K562 (cell line): ENCODE data around the gene HLA-DOA. TPM values are rescaled to one million over a fixed set of nuclear protein-coding genes. Genes with fewer than 3 reads are reported as not detected.
A peak's percentile ranks its signal among the peaks of the same experiment; 100 is the strongest.

ENCODE experiments used
- ATAC-seq: fragments of 200-7000 bp; cut with Tn5 transposase; 3 replicates; pipeline ENCODE4 v1.9.1; 2020; ENCODE audit warnings: moderate library complexity
- BruUV-seq: library from RNA; stranded (reverse); fragments of 400-500 nt; replicated peaks from 2 replicates; lab custom pipeline; 2021; lab: Mats Ljungman, UMichigan
- CTCF ChIA-PET: fragments of 300-600 bp; formaldehyde crosslinking; extraction: SDS; loops from one replicate; lab custom pipeline; 2021; ENCODE audit warnings: low intra/inter-chr PET ratio; lab: Yijun Ruan, JAX
- POLR2A ChIA-PET: fragments of 300-600, 350-650 bp; sonication (Branson Sonifier 250); formaldehyde crosslinking; extraction: SDS; loops from one replicate; lab custom pipeline; 2021; ENCODE audit warnings: antibody characterized with exemption, inconsistent platforms; lab: Yijun Ruan, JAX
- DNase-seq, 4 experiments: peaks; one replicate each; pipeline versions ENCODE4 v3.0.0 to v3.0.0-alpha.2; 2011 to 2018; ENCODE audit warnings: low spot score in 3 of 4, mixed read lengths in 3 of 4; ENCODE audit errors: extremely low read depth in 1 of 4
- FAIRE-seq: peaks from 2 replicates; lab custom pipeline; 2011; peaks lifted over from hg19 to GRCh38; lab: Jason Lieb, UNC
- H2AFZ ChIP-seq: 2 replicates; pipeline ENCODE4 v1.6.0; 2011; ENCODE audit warnings: low read depth, low read length, control low read depth, inconsistent platforms
- H3K27ac ChIP-seq: fragments of 200-600 bp; 3 replicates; pipeline ENCODE4 v1.8.0; 2011; ENCODE audit warnings: low read depth, mild to moderate bottlenecking, control low read depth, inconsistent platforms, low read length, moderate library complexity, mixed read lengths; ENCODE audit errors: extremely low read depth
- H3K27me3 ChIP-seq, 2 experiments: fragments of 300-600 bp in 1 of 2; 2 replicates in 1 of 2; 3 replicates in 1 of 2; pipeline versions ENCODE4 v1.6.0 to v1.8.0; 2011; ENCODE audit warnings: inconsistent platforms in 2 of 2, low read length in 2 of 2, mild to moderate bottlenecking in 1 of 2, mixed read lengths in 1 of 2, moderate library complexity in 1 of 2; ENCODE audit not compliant: control insufficient read depth in 2 of 2, insufficient read depth in 2 of 2
- H3K36me3 ChIP-seq: fragments of 300-600 bp; 3 replicates; pipeline ENCODE4 v1.8.0; 2011; ENCODE audit warnings: mild to moderate bottlenecking, low read length, inconsistent platforms; ENCODE audit not compliant: control insufficient read depth, insufficient read depth
- H3K4me1 ChIP-seq, 2 experiments: fragments of 200-600 bp in 1 of 2; replicated peaks in 1 of 2; 2 replicates in 1 of 2; 3 replicates in 1 of 2; pipeline versions ENCODE4 v1.5.1 to v1.8.0; 2011; ENCODE audit warnings: inconsistent platforms in 2 of 2, low read length in 2 of 2, mild to moderate bottlenecking in 1 of 2, mixed read lengths in 1 of 2, moderate library complexity in 1 of 2; ENCODE audit not compliant: control insufficient read depth in 2 of 2, insufficient read depth in 2 of 2
- H3K4me2 ChIP-seq: 2 replicates; pipeline ENCODE4 v1.6.1; 2011; ENCODE audit warnings: low read length, control low read depth, inconsistent platforms, mixed read lengths; ENCODE audit not compliant: insufficient read depth
- H3K4me3 ChIP-seq: fragments of 200-600 bp; sonication (generic), shearing (Covaris generic); 2 replicates; pipeline ENCODE4 v1.5.1; 2016; ENCODE audit warnings: control low read depth, inconsistent platforms
- H3K79me2 ChIP-seq: fragments of 200-600 bp; 3 replicates; pipeline ENCODE4 v1.8.0; 2011; ENCODE audit warnings: low read length, inconsistent platforms; ENCODE audit not compliant: control insufficient read depth, insufficient read depth
- H3K9ac ChIP-seq, 2 experiments: 2 replicates each; pipeline versions ENCODE4 v1.6.0 to v1.6.1; 2011; ENCODE audit warnings: low read depth in 2 of 2, low read length in 2 of 2, control low read depth in 1 of 2, inconsistent platforms in 1 of 2, mild to moderate bottlenecking in 1 of 2, mixed read lengths in 1 of 2; ENCODE audit not compliant: insufficient read depth in 1 of 2
- H3K9me1 ChIP-seq: one replicate; pipeline ENCODE4 v1.6.0; 2011; ENCODE audit warnings: inconsistent platforms, mild to moderate bottlenecking, low read length, moderate library complexity; ENCODE audit not compliant: control insufficient read depth, insufficient read depth
- H3K9me3 ChIP-seq: replicated peaks from 2 replicates; pipeline ENCODE4 v1.5.1; 2011; ENCODE audit warnings: low read depth, low read length, inconsistent platforms; ENCODE audit not compliant: control insufficient read depth, insufficient read depth
- H4K20me1 ChIP-seq: replicated peaks from 2 replicates; pipeline ENCODE4 v1.6.1; 2011; ENCODE audit warnings: low read length, inconsistent platforms, mixed read lengths; ENCODE audit not compliant: control insufficient read depth, insufficient read depth
- C11orf30 ChIP-seq: fragments of 450-650 bp; IDR thresholded peaks from 2 replicates; pipeline ENCODE4 v1.6.1; 2016; ENCODE audit warnings: low read depth, mild to moderate bottlenecking
- CTCF ChIP-seq, 3 experiments: IDR thresholded peaks in 2 of 3; conservative IDR thresholded peaks in 1 of 3; 2 replicates each; pipeline ENCODE4 v1.5.1; 2011 to 2012; ENCODE audit warnings: low read length in 3 of 3, mild to moderate bottlenecking in 3 of 3, control low read depth in 2 of 3, improper control_type of control experiment in 1 of 3, inconsistent platforms in 1 of 3, low read depth in 1 of 3, mixed read lengths in 1 of 3, moderate library complexity in 1 of 3; ENCODE audit not compliant: insufficient read depth in 2 of 3
- GMEB1 ChIP-seq: fragments of 250-450 bp; sonication (Bioruptor Pico); IDR thresholded peaks from 2 replicates; pipeline ENCODE4 v1.4.0; 2020; ENCODE audit warnings: mild to moderate bottlenecking
- MAFF ChIP-seq: IDR thresholded peaks from 2 replicates; pipeline ENCODE4 v1.6.1; 2012; ENCODE audit warnings: low read length, improper control_type of control experiment
- MAFG ChIP-seq: fragments of 450-650 bp; conservative IDR thresholded peaks from 2 replicates; pipeline ENCODE4 v1.6.1; 2016; ENCODE audit warnings: missing genetic modification characterization, missing compliant biosample characterization
- RAD21 ChIP-seq, 2 experiments: fragments of 250-450 bp in 1 of 2; fragments of 450-650 bp in 1 of 2; sonication (Bioruptor Pico) in 1 of 2; formaldehyde crosslinking in 1 of 2; IDR thresholded peaks in 1 of 2; conservative IDR thresholded peaks in 1 of 2; 2 replicates each; pipeline versions ENCODE4 v1.4.0 to v1.8.0; 2020 to 2022; ENCODE audit warnings: mild to moderate bottlenecking in 2 of 2, moderate library complexity in 1 of 2
- RB1 ChIP-seq: fragments of 450-650 bp; IDR thresholded peaks from 2 replicates; pipeline ENCODE4 v1.6.1; 2017; ENCODE audit warnings: low read depth, mild to moderate bottlenecking
- SP1 ChIP-seq: sonication (generic); formaldehyde crosslinking; IDR thresholded peaks from 2 replicates; pipeline ENCODE4 v1.8.1; 2022; ENCODE audit warnings: mild to moderate bottlenecking, missing genetic modification reagents
- ZNF316 ChIP-seq: fragments of 450-650 bp; IDR thresholded peaks from 2 replicates; pipeline ENCODE4 v1.6.1; 2016
- WGBS: fragments of 100-300 bp; shearing (Covaris generic); methylation state at CpG from one replicate; pipeline ENCODE4 v1.1.6; 2016; ENCODE audit warnings: low coverage, mixed read lengths; ENCODE audit not compliant: insufficient coverage; ENCODE audit errors: missing lambda C conversion rate; 5-methylcytosine and 5-hydroxymethylcytosine counted together
- in situ Hi-C: fragments of 300-500 bp; cut with MboI; formaldehyde crosslinking; loops from 4 replicates; pipeline ENCODE4 v1.15.0; 2018; ENCODE audit warnings: inconsistent platforms, mixed read lengths
- intact Hi-C: fragments of 100-400 bp; cut with micrococcal nuclease; formaldehyde crosslinking; loops from 2 replicates; pipeline ENCODE4 v1.14.2; 2022
- polyA plus RNA-seq, 8 experiments: library from polyadenylated mRNA; depleted of rRNA in 4 of 8; stranded (reverse) in 5 of 8; unstranded in 3 of 8; fragments of >200 nt; fragmentation: Nextera tagmentation in 2 of 8; fragmentation: Illumina TruSeq in 1 of 8; extraction: Ambion mirVana in 2 of 8; extraction: Trizol in 1 of 8; gene quantifications; 2 replicates each; pipeline versions ENCODE4 v1.2.1 to v1.2.3, GENCODE V29; 2011 to 2014; ENCODE audit warnings: inconsistent platforms in 1 of 8, missing spikeins in 1 of 8
- total RNA-seq, 7 experiments: library from RNA; depleted of rRNA in 6 of 7; stranded (reverse); fragments of >200 nt in 6 of 7; fragmentation: Illumina TruSeq in 2 of 7; extraction: Trizol in 2 of 7; gene quantifications; 2 replicates each; pipeline versions ENCODE4 v1.2.1 to v1.2.3, GENCODE V29; 2011 to 2021; ENCODE audit warnings: low replicate concordance in 1 of 7

Gene HLA-DOA
- total and polyA plus RNA-seq, 9 of the 15 experiments (the other 6 are each of a cell fraction or from before 2014, with no cell fraction given), result 0.07 TPM; not detected in 8

- TF ChIP-seq MAFF (peak; percentile 44; the same call in 1 of the 2 replicates), GMEB1 (CRISPR knock-in tag) (no peak), RB1 (0 out of 2 replicates have a peak, but pooled peaks have one; percentile 18), CTCF (IDR thresholded peaks at IDR 0.05 in 2 of 3, conservative IDR thresholded peaks at IDR 0.05 in 1 of 3; ENCODE audit: insufficient read depth in 2 of 3, low read depth in 1 of 3, low read length in 3 of 3) (peak; percentile 45 to 60 (median 56); a peak in 4 of 6 replicates), RAD21 (CRISPR knock-in tag; conservative IDR thresholded peaks at IDR 0.05 in 1 of 2, IDR thresholded peaks at IDR 0.05 in 1 of 2) (peak in 1 of 2 experiments; percentile 14; a peak in 1 of 4 replicates), MAFG (peak; percentile 70), C11orf30 (peak; percentile 76), ZNF316 (peak; percentile 90), SP1 (CRISPR knock-in tag) (no peak)
- intact Hi-C loops, result no loop called here
- H4K20me1 ChIP-seq, result no peaks in the 10 kb centered on the region
- ChIA-PET CTCF (interaction anchor here (0.7 to 0.8 kb wide), 2 partner anchors 15 to 542 kb away, joined by 3 to 5 read pairs; partner anchors contain the start of gene HLA-DMB), POLR2A (interaction anchor here (0.6 to 13.5 kb wide), 5 partner anchors 13 to 125 kb away, joined by 3 to 309 read pairs (median 3); partner anchors contain the start of genes BRD2 and TAP1)
- H3K4me3 ChIP-seq, result no peak overlapping the region
- ATAC-seq, result peak; percentile 61
- H3K4me1 ChIP-seq, result no peaks in the 10 kb centered on the region; a peak in 1 of 5 replicates
- no peak for FAIRE-seq
- H3K27me3 ChIP-seq, result peaks cover 0 to 14% of the 10 kb centered on the region in 2 experiments; a peak in 2 of 5 replicates
- no peaks in the 10 kb centered on the region for H3K36me3 ChIP-seq
- H3K4me2 ChIP-seq, result no peak overlapping the region
- H3K79me2 ChIP-seq, result no peaks in the 10 kb centered on the region
- no peak overlapping the region for H3K9ac ChIP-seq
- no peak overlapping the region for H2AFZ ChIP-seq
- no peaks in the 10 kb centered on the region for H3K9me1 ChIP-seq
- no peaks in the 10 kb centered on the region for H3K9me3 ChIP-seq
- BruUV-seq, result no TSS peak
- H3K27ac ChIP-seq, result no peak overlapping the region
- 3% methylated on average over 3 of the region's 3 CpGs for WGBS
- in situ Hi-C loops, result loop anchor here (25.0 kb wide), 1 partner anchor 1418 kb away; the partner anchor contains the start of genes ATP6V1G2, DDX39B, MCCD1 and NFKBIL1
- DNase-seq, result peak in 2 of 4 experiments; percentile 32 to 36
These were observed 54.2 kb downstream of the HLA-DOA start for GRCh38 chr6:32954986-32955802.
